GM12878 (cell line): Measurements from ENCODE around the gene STK4. TPM values are rescaled to one million over a fixed set of nuclear protein-coding genes. Genes with fewer than 3 reads are reported as not detected.

Experiments used
- ATAC-seq: fragments of 200-7000 bp; cut with Tn5 transposase; 3 replicates; pipeline ENCODE4 v1.9.1; 2020; ENCODE audit warnings: mild to moderate bottlenecking, moderate library complexity
- BruUV-seq: library from RNA; stranded (reverse); fragments of 400-500 nt; replicated peaks from 2 replicates; lab custom pipeline; 2021; lab: Mats Ljungman, UMichigan
- CTCF ChIA-PET: fragments of 300-600 bp; sonication (Branson Sonifier 250); formaldehyde crosslinking; extraction: SDS; loops from one replicate; lab custom pipeline; 2021; ENCODE audit warnings: inconsistent platforms; lab: Yijun Ruan, JAX
- POLR2A ChIA-PET: fragments of 350-600 bp; formaldehyde crosslinking; extraction: SDS; loops from one replicate; lab custom pipeline; 2021; ENCODE audit warnings: inconsistent platforms; lab: Charles Lee
- RAD21 ChIA-PET: fragments of 300-600 bp; sonication (Branson Sonifier 250); formaldehyde crosslinking; loops from one replicate; lab custom pipeline; 2023; ENCODE audit warnings: antibody characterized with exemption; ENCODE audit not compliant: unreplicated experiment; lab: Charles Lee
- SMC1A ChIA-PET: fragments of 300-600 bp; sonication (Branson Sonifier 250); formaldehyde crosslinking; loops from one replicate; lab custom pipeline; 2023; ENCODE audit not compliant: unreplicated experiment, uncharacterized antibody; lab: Charles Lee
- DNase-seq: peaks from one replicate; pipeline ENCODE4 v3.0.0-alpha.2; 2011; ENCODE audit warnings: low read depth, low spot score
- FAIRE-seq: peaks from 3 replicates; lab custom pipeline; 2011; peaks lifted over from hg19 to GRCh38; lab: Jason Lieb, UNC
- H2AFZ ChIP-seq: 2 replicates; pipeline ENCODE4 v1.6.0; 2011; ENCODE audit warnings: low read depth, low read length, control low read depth; ENCODE audit not compliant: control insufficient read depth
- H3K27ac ChIP-seq: 2 replicates; pipeline ENCODE4 v1.5.1; 2011; ENCODE audit warnings: control low read depth; ENCODE audit not compliant: control insufficient read depth, insufficient read depth
- H3K27me3 ChIP-seq, 2 experiments: replicated peaks in 1 of 2; 2 replicates each; pipeline versions ENCODE4 v1.6.0 to v1.6.1; 2011; ENCODE audit warnings: low read length in 1 of 2; ENCODE audit not compliant: control insufficient read depth in 2 of 2, insufficient read depth in 2 of 2
- H3K36me3 ChIP-seq, 2 experiments: 2 replicates each; pipeline ENCODE4 v1.5.1; 2011; ENCODE audit warnings: low read length in 1 of 2; ENCODE audit not compliant: control insufficient read depth in 2 of 2, insufficient read depth in 2 of 2
- H3K4me1 ChIP-seq: 2 replicates; pipeline ENCODE4 v1.6.1; 2011; ENCODE audit warnings: mild to moderate bottlenecking, low read length, moderate library complexity, mixed read lengths; ENCODE audit not compliant: control insufficient read depth, insufficient read depth
- H3K4me2 ChIP-seq: 2 replicates; pipeline ENCODE4 v1.6.0; 2011; ENCODE audit warnings: control low read depth; ENCODE audit not compliant: control insufficient read depth, insufficient read depth
- H3K4me3 ChIP-seq: fragments of 200-600 bp; sonication (generic); 2 replicates; pipeline ENCODE4 v1.5.1; 2016
- H3K79me2 ChIP-seq: 2 replicates; pipeline ENCODE4 v1.6.0; 2011; ENCODE audit warnings: low read length; ENCODE audit not compliant: control insufficient read depth, insufficient read depth
- H3K9ac ChIP-seq: 2 replicates; pipeline ENCODE4 v1.8.0; 2011; ENCODE audit warnings: low read length, control low read depth, mixed read lengths; ENCODE audit not compliant: control insufficient read depth, insufficient read depth
- H3K9me3 ChIP-seq: replicated peaks from 3 replicates; pipeline ENCODE4 v1.5.1; 2011; ENCODE audit warnings: mild to moderate bottlenecking, low read length; ENCODE audit not compliant: control insufficient read depth, insufficient read depth
- H4K20me1 ChIP-seq: 2 replicates; pipeline ENCODE4 v1.6.0; 2011; ENCODE audit not compliant: control insufficient read depth, insufficient read depth
- ATF2 ChIP-seq: IDR thresholded peaks from 2 replicates; pipeline ENCODE4 v1.6.1; 2012; ENCODE audit warnings: low read length, inconsistent platforms
- ATF3 ChIP-seq: IDR thresholded peaks from 2 replicates; pipeline ENCODE4 v1.6.1; 2011; ENCODE audit warnings: low read depth, mild to moderate bottlenecking, low read length, moderate library complexity, borderline replicate concordance; ENCODE audit errors: extremely low read depth
- BCL3 ChIP-seq: IDR thresholded peaks from 2 replicates; pipeline ENCODE4 v1.6.1; 2011; ENCODE audit warnings: borderline replicate concordance, low read depth, mild to moderate bottlenecking, moderate library complexity, low read length; ENCODE audit not compliant: insufficient read depth, poor library complexity, severe bottlenecking
- BHLHE40 ChIP-seq, 2 experiments: fragments of 450-650 bp in 1 of 2; IDR thresholded peaks; 2 replicates each; pipeline ENCODE4 v1.6.1; 2011 to 2017; ENCODE audit warnings: low read depth in 2 of 2, borderline replicate concordance in 1 of 2, improper control_type of control experiment in 1 of 2, low read length in 1 of 2, mild to moderate bottlenecking in 1 of 2
- BMI1 ChIP-seq: fragments of 450-650 bp; IDR thresholded peaks from 2 replicates; pipeline ENCODE4 v1.6.1; 2016; ENCODE audit warnings: mild to moderate bottlenecking, moderate library complexity, borderline replicate concordance
- EGR1 ChIP-seq, 2 experiments: IDR thresholded peaks; 1 replicate in 1 of 2; 2 replicates in 1 of 2; pipeline ENCODE4 v1.6.1; 2011 to 2012; ENCODE audit warnings: low read depth in 2 of 2, low read length in 2 of 2, borderline replicate concordance in 1 of 2, mild to moderate bottlenecking in 1 of 2, moderate library complexity in 1 of 2
- ESRRA ChIP-seq: IDR thresholded peaks from 2 replicates; pipeline ENCODE4 v1.6.1; 2012; ENCODE audit warnings: mild to moderate bottlenecking, low read length, improper control_type of control experiment
- GABPA ChIP-seq: IDR thresholded peaks from 2 replicates; pipeline ENCODE4 v1.6.1; 2014; ENCODE audit warnings: antibody characterized with exemption, low read depth, mild to moderate bottlenecking, inconsistent platforms
- IRF3 ChIP-seq: fragments of 450-650 bp; IDR thresholded peaks from 2 replicates; pipeline ENCODE4 v1.6.1; 2014; ENCODE audit warnings: mild to moderate bottlenecking
- KAT2A ChIP-seq: conservative IDR thresholded peaks from 2 replicates; pipeline ENCODE4 v1.6.1; 2011; ENCODE audit warnings: low read depth, low read length; ENCODE audit not compliant: control insufficient read depth
- NRF1 ChIP-seq: conservative IDR thresholded peaks from 2 replicates; pipeline ENCODE4 v1.6.1; 2011; ENCODE audit warnings: mild to moderate bottlenecking, low read depth, low read length, improper control_type of control experiment
- SREBF1 ChIP-seq: IDR thresholded peaks from 2 replicates; pipeline ENCODE4 v1.6.1; 2012; ENCODE audit warnings: mild to moderate bottlenecking, low read length
- SUZ12 ChIP-seq: fragments of 200-600 bp; sonication (generic); IDR thresholded peaks from one replicate; pipeline ENCODE4 v1.6.1; 2018; ENCODE audit warnings: antibody characterized with exemption, mild to moderate bottlenecking; ENCODE audit not compliant: unreplicated experiment
- TARDBP ChIP-seq: IDR thresholded peaks from 2 replicates; pipeline ENCODE4 v1.6.1; 2016; ENCODE audit warnings: borderline replicate concordance
- ZBTB11 ChIP-seq: fragments of 450-650 bp; formaldehyde crosslinking; IDR thresholded peaks from 2 replicates; pipeline ENCODE4 v1.5.0; 2022; ENCODE audit warnings: mild to moderate bottlenecking, missing genetic modification characterization
- ZNF622 ChIP-seq: fragments of 450-650 bp; IDR thresholded peaks from 2 replicates; pipeline ENCODE4 v1.6.1; 2017; ENCODE audit warnings: mild to moderate bottlenecking, inconsistent platforms
- ZSCAN29 ChIP-seq: fragments of 450-650 bp; IDR thresholded peaks from 2 replicates; pipeline ENCODE4 v1.6.1; 2017; ENCODE audit warnings: mild to moderate bottlenecking, moderate library complexity
- WGBS: methylation state at CpG from one replicate; pipeline ENCODE4 v1.1.6; 2016; ENCODE audit warnings: low lambda C conversion rate; ENCODE audit not compliant: insufficient replicate concordance, insufficient coverage; ENCODE audit errors: missing lambda C conversion rate; 5-methylcytosine and 5-hydroxymethylcytosine counted together
- in situ Hi-C: fragments of 300-500 bp; cut with MboI; formaldehyde crosslinking; loops from 9 replicates; pipeline ENCODE4 v1.14.3; 2018; ENCODE audit warnings: mixed read lengths
- intact Hi-C: fragments of 100-400 bp; cut with micrococcal nuclease; formaldehyde crosslinking; loops from one replicate; pipeline ENCODE4 v1.14.2; 2022; ENCODE audit not compliant: unreplicated experiment
- polyA plus RNA-seq, 11 experiments: library from polyadenylated mRNA; depleted of rRNA in 4 of 11; unstranded in 6 of 11; stranded (reverse) in 5 of 11; fragments of >200 nt; fragmentation: Nextera tagmentation in 4 of 11; fragmentation: Illumina TruSeq in 1 of 11; extraction: Ambion mirVana in 4 of 11; extraction: Trizol in 1 of 11; gene quantifications; 1 replicate in 1 of 11; 2 replicates in 10 of 11; pipeline versions ENCODE4 v1.2.1 to v1.2.3, GENCODE V29; 2011 to 2016; ENCODE audit warnings: inconsistent platforms in 2 of 11, missing spikeins in 2 of 11, low read depth in 1 of 11
- total RNA-seq, 4 experiments: library from RNA; depleted of rRNA in 3 of 4; stranded (reverse); fragments of >200 nt in 3 of 4; fragmentation: Illumina TruSeq in 1 of 4; extraction: Trizol in 1 of 4; gene quantifications; 2 replicates each; pipeline versions ENCODE4 v1.2.1 to v1.2.3, GENCODE V29; 2013 to 2021

STK4 gene
- total and polyA plus RNA-seq, 10 of the 15 experiments (the other 5 are each of a cell fraction or from before 2014, with no cell fraction given), result 24.0 to 135 (median 89.7) TPM

GRCh38 chr20:44950368-44950767 lies 15.9 kb upstream of the STK4 start:
- SMC1A ChIA-PET, result interaction anchor here (1.3 to 2.1 kb wide), 2 partner anchors 9 to 14 kb away, joined by 5 to 9 read pairs; partner anchors contain the start of gene TOMM34
- WGBS, result 82% methylated on average over 1 of the region's 1 CpG
- CTCF ChIA-PET, result interaction anchor here (0.8 to 1.2 kb wide), 2 partner anchors 9 to 12 kb away, joined by 3 read pairs; no protein-coding TSS in a partner anchor
- Histone ChIP-seq H3K27me3 (no peaks in the 10 kb centered on the region), H4K20me1 (no peaks in the 10 kb centered on the region; the same call in 1 of the 2 replicates), H3K27ac (no peak overlapping the region), H3K4me1 (peaks cover 2% of the 10 kb centered on the region), H3K9me3 (no peaks in the 10 kb centered on the region), H3K79me2 (peaks cover 4% of the 10 kb centered on the region), H2AFZ (no peak overlapping the region), H3K36me3 (peaks cover 19 to 73% of the 10 kb centered on the region in 2 experiments), H3K4me3 (no peak overlapping the region), H3K4me2 (no peak overlapping the region), H3K9ac (no peak overlapping the region)
- in situ Hi-C loops (no loop called here), intact Hi-C loops (no loop called here)
- ATAC-seq (no peak), DNase-seq (no peak), FAIRE-seq (no peak)
- no peak for TF ChIP-seq ATF2
- no peak for TF ChIP-seq TARDBP
- no peak for TF ChIP-seq IRF3
- no peak for TF ChIP-seq BMI1
- no peak for TF ChIP-seq ZNF622
- TF ChIP-seq SUZ12, result no peak
- no peak for TF ChIP-seq BCL3
- no peak for TF ChIP-seq BHLHE40 (IDR thresholded peaks at IDR 0.05; ENCODE audit: borderline replicate concordance in 1 of 2, low read depth in 2 of 2, low read length in 1 of 2)
- TF ChIP-seq ZSCAN29, result no peak
- TF ChIP-seq GABPA, result no peak
- TF ChIP-seq EGR1 (IDR thresholded peaks at IDR 0.05; ENCODE audit: borderline replicate concordance in 1 of 2, low read depth in 2 of 2, low read length in 2 of 2), result no peak
- TF ChIP-seq SREBF1, result no peak
- no peak for TF ChIP-seq KAT2A
- no peak for TF ChIP-seq ATF3
- TF ChIP-seq ZBTB11, result no peak
- no peak for TF ChIP-seq NRF1
- no peak for TF ChIP-seq ESRRA
- RAD21 ChIA-PET, result interaction anchor here (1.3 kb wide), 1 partner anchor 10 kb away, joined by 4 read pairs; the partner anchor contains the start of gene TOMM34
- no TSS peak for BruUV-seq
- POLR2A ChIA-PET, result no interaction called here
